ENCODE measurements around the gene ARHGAP15. TPM values are rescaled to one million over a fixed set of nuclear protein-coding genes. Genes with fewer than 3 reads are reported as not detected.
A peak's percentile ranks its signal among the peaks of the same experiment; 100 is the strongest.

ARHGAP15 gene
- total RNA-seq, 1 donor from 2014 or later: 7.0 TPM

DNA sequence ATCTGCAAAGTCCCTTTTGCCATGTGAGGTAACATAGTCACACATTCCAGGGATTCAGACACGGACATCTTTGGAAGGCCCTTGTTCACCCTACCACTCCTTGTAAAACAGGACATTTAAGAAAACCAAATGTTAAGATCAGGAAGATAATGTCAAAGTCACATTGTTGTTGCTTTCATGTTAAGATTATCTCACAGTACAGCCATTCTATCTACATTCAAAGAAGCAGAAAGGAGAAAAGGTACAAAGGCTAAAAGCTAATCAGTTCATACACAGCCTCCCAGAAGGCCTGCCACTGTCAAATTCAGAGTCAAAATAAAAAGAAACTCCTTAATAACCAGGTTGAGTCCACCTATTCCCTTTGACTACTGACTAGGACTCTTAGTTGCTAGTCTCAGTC is 573.7 kb downstream of the ARHGAP15 start:
- H3K27ac ChIP-seq (replicated peaks): no peak overlapping the region
- H3K4me3 ChIP-seq: no peak overlapping the region
- TF ChIP-seq, protein P1, sequence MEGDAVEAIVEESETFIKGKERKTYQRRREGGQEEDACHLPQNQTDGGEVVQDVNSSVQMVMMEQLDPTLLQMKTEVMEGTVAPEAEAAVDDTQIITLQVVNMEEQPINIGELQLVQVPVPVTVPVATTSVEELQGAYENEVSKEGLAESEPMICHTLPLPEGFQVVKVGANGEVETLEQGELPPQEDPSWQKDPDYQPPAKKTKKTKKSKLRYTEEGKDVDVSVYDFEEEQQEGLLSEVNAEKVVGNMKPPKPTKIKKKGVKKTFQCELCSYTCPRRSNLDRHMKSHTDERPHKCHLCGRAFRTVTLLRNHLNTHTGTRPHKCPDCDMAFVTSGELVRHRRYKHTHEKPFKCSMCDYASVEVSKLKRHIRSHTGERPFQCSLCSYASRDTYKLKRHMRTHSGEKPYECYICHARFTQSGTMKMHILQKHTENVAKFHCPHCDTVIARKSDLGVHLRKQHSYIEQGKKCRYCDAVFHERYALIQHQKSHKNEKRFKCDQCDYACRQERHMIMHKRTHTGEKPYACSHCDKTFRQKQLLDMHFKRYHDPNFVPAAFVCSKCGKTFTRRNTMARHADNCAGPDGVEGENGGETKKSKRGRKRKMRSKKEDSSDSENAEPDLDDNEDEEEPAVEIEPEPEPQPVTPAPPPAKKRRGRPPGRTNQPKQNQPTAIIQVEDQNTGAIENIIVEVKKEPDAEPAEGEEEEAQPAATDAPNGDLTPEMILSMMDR (IDR thresholded peaks at IDR 0.05; ENCODE audit: borderline replicate concordance): no peak
- H3K4me1 ChIP-seq: no peaks in the 10 kb centered on the region
- DNase-seq: no peak
- intact Hi-C loops (cut with micrococcal nuclease): no loop called here
- H3K36me3 ChIP-seq: no peaks in the 10 kb centered on the region
- H3K27me3 ChIP-seq (ENCODE audit: low read depth): no peaks in the 10 kb centered on the region
- H3K9me3 ChIP-seq (replicated peaks): no peaks in the 10 kb centered on the region

DNA sequence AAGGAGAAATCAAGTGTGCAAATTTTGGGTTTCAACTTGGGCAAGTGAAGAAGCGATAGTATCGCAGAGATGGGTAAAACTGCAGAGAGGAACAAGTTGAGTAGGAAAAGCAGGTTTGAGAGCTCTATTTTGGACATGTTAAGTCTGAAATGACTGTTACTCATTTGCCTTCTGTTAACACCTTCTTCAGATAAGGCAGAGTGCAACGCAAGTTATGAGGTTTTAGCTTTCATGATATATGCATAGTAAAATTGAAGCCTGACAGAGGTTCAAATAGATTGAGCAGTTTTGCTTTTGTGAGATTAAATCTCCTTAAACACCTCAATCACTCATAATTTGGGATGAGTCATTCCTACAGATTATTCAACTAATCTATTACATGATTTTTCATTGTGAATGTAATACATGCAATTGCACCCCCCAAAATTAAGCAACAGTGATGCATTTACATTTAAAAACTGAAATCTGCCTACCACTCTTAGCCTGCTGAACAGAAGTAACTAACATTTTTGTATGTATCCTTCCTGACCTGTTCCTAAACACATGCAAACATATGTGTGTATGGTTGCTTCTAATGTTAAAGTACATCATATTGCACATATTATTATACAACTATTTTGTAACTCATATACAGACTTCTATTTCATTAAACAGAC is 575.4 kb downstream of the ARHGAP15 start:
- H3K27me3 ChIP-seq (ENCODE audit: low read depth): no peaks in the 10 kb centered on the region
- no peaks in the 10 kb centered on the region for H3K36me3 ChIP-seq
- H3K27ac ChIP-seq (replicated peaks): no peak overlapping the region
- no peaks in the 10 kb centered on the region for H3K4me1 ChIP-seq
- no peak overlapping the region for H3K4me3 ChIP-seq
- intact Hi-C loops (cut with micrococcal nuclease): no loop called here
- H3K9me3 ChIP-seq (replicated peaks): no peaks in the 10 kb centered on the region
- TF ChIP-seq, protein P1 (IDR thresholded peaks at IDR 0.05; ENCODE audit: borderline replicate concordance): no peak
- no peak for DNase-seq

DNA sequence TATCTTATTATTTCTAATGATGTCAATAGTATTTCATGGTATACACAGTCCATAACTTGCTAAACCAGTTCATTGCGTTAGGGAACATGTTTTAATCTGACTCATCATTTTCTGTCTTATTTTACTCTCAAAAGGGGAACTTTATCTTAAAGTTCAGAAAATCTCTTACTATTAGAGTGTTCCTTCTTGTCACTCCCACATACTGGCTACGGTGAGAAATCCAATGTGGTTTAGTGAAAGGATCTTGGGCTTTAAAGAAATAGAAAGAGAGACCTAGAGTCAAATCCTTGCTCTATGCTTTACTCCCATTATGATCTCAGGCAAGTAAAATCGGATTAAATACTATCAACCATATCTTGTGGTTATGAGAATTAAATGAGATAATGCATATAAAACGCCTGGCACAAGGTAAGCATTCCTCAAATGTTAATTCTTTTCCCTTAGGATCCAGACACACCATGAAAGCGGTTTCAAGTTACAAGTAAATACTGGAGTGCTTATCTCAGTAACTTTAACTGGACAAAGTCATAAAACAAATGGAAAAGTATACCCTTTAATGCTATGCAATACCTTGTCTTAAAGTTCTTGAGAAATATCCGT is 576.0 kb downstream of the ARHGAP15 start:
- no peak for DNase-seq
- Histone ChIP-seq H3K27me3 (ENCODE audit: low read depth) (no peaks in the 10 kb centered on the region), H3K4me1 (no peaks in the 10 kb centered on the region), H3K27ac (replicated peaks) (no peak overlapping the region), H3K9me3 (replicated peaks) (no peaks in the 10 kb centered on the region), H3K4me3 (no peak overlapping the region), H3K36me3 (no peaks in the 10 kb centered on the region)
- TF ChIP-seq, protein P1 (IDR thresholded peaks at IDR 0.05; ENCODE audit: borderline replicate concordance): no peak
- intact Hi-C loops (cut with micrococcal nuclease): no loop called here

DNA sequence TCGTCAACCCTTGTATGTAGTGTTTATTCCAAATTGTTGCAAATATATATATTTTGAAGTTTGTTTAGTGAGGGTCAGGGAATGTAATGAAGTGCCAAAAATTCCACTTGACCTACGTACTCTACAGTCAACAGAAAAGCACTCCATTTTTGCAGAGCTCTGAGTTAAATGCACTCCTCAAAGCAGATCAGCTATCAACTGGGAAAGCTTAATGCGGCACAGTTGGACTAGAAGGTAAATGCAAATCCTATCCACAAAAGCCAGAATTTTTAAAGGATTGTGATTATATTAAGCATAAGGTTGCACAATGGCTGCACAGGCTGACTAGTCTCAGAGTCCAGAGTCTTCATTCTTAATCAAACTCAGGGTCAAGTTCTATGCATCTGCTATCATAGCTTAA is 577.1 kb downstream of the ARHGAP15 start:
- intact Hi-C loops (cut with micrococcal nuclease): no loop called here
- Histone ChIP-seq H3K4me3 (no peak overlapping the region), H3K27ac (replicated peaks) (no peak overlapping the region), H3K27me3 (ENCODE audit: low read depth) (no peaks in the 10 kb centered on the region), H3K36me3 (no peaks in the 10 kb centered on the region), H3K4me1 (no peaks in the 10 kb centered on the region), H3K9me3 (replicated peaks) (peaks cover 5% of the 10 kb centered on the region)
- DNase-seq: no peak
- TF ChIP-seq, protein P1 (IDR thresholded peaks at IDR 0.05; ENCODE audit: borderline replicate concordance): no peak

DNA sequence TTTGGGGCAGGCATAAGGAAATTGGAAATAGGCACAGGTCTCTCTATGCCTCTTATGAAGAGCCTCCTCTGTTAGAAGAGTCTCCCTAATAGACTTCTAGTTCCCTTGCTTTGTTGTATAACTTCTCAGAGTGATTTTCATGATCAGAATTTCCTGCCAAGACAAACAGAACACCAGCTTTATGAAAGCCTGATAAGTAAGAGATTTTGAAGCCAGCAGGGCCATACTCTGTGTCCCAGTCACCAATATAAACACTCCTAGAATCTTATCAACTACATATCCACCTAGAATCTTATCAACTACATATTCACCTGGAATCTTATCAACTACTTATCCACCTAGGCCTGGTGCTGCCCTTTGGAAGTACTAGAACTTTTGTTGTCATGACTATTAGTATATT is 579.5 kb downstream of the ARHGAP15 start:
- Histone ChIP-seq H3K27ac (replicated peaks) (peak overlapping the region; percentile 42), H3K27me3 (ENCODE audit: low read depth) (no peaks in the 10 kb centered on the region), H3K4me3 (no peak overlapping the region), H3K9me3 (replicated peaks) (peaks cover 8% of the 10 kb centered on the region), H3K36me3 (no peaks in the 10 kb centered on the region), H3K4me1 (no peaks in the 10 kb centered on the region)
- no peak for DNase-seq
- TF ChIP-seq, protein P1 (IDR thresholded peaks at IDR 0.05; ENCODE audit: borderline replicate concordance): no peak
- intact Hi-C loops (cut with micrococcal nuclease): no loop called here
